Hepatocyte (in vitro differentiated cells): Measurements from ENCODE around the gene SPON2.

ENCODE experiments used
- EZH2 ChIP-seq: fragments of 200-600 bp; sonication (generic); IDR thresholded peaks from 2 replicates; pipeline ENCODE4 v1.6.1; 2016; ENCODE audit warnings: antibody characterized with exemption, mild to moderate bottlenecking, borderline replicate concordance
- TF ChIP-seq, protein P1 (sequence below): fragments of 200-600 bp; sonication (generic); IDR thresholded peaks from 2 replicates; pipeline ENCODE4 v1.5.1; 2016; ENCODE audit warnings: antibody characterized with exemption, mild to moderate bottlenecking; ENCODE audit not compliant: poor library complexity

DNA sequence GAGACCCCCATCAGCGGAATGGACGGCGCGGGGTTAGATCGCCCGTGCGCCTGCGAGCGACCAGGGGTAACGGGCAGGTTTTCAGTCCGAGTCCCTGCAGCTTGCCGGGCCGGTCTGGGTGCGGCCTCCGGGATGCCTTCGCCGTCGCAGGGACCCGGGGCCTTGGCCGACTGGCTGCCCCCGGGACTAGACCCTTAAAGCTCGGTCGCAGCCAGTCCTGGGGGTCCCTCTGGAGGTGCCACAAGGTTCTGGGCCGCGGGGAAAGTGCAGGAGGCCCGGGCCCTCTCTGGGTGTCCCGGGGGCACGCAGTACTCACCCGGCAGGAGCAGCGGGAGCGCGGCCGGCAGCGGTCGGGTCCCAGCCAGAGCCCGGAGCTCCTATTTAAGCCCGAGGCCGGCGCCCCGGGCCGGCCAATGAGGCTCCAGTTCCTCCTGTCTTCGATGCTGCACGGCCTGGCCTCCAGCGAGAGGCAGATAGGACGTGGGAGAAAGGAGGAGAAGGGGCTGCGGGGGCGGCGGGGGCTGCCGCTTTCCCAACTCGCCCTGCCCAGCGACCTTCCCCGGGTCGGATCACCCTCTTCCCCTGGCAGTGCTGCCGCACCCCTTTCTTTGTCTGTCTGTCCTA, at the start of gene SPON2:
- TF ChIP-seq, protein P1, sequence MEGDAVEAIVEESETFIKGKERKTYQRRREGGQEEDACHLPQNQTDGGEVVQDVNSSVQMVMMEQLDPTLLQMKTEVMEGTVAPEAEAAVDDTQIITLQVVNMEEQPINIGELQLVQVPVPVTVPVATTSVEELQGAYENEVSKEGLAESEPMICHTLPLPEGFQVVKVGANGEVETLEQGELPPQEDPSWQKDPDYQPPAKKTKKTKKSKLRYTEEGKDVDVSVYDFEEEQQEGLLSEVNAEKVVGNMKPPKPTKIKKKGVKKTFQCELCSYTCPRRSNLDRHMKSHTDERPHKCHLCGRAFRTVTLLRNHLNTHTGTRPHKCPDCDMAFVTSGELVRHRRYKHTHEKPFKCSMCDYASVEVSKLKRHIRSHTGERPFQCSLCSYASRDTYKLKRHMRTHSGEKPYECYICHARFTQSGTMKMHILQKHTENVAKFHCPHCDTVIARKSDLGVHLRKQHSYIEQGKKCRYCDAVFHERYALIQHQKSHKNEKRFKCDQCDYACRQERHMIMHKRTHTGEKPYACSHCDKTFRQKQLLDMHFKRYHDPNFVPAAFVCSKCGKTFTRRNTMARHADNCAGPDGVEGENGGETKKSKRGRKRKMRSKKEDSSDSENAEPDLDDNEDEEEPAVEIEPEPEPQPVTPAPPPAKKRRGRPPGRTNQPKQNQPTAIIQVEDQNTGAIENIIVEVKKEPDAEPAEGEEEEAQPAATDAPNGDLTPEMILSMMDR = no peak
- no peak for TF ChIP-seq EZH2
